Measurements from ENCODE around the gene FAM13A.

The FAM13A gene

GRCh38 chr4:88960576-88960975 lies 96.4 kb downstream of the FAM13A start:
- no peak overlapping the region for H3K4me3 ChIP-seq (ENCODE audit: insufficient read depth, low read length, poor library complexity, severe bottlenecking)
- H3K79me2 ChIP-seq (ENCODE audit: insufficient read depth, low read length) = no peaks in the 10 kb centered on the region
- H3K9me3 ChIP-seq (ENCODE audit: insufficient read depth, low read length) = no peaks in the 10 kb centered on the region
- H3K9ac ChIP-seq (ENCODE audit: low read length) = no peak overlapping the region
- no peaks in the 10 kb centered on the region for H4K20me1 ChIP-seq (ENCODE audit: low read depth, low read length)
- H2AFZ ChIP-seq (ENCODE audit: low read depth, low read length, severe bottlenecking) = no peak overlapping the region
- H3K9me2 ChIP-seq (replicated peaks; ENCODE audit: insufficient read depth, low read length) = no peaks in the 10 kb centered on the region
- no peak for TF ChIP-seq EZH2phosphoT487 (conservative IDR thresholded peaks at IDR 0.05; ENCODE audit: low read length)
- TF ChIP-seq CTCF (IDR thresholded peaks at IDR 0.05; ENCODE audit: insufficient read depth, low read length, poor library complexity, severe bottlenecking) = no peak
- no peak overlapping the region for H3K27ac ChIP-seq (ENCODE audit: low read depth, low read length)
- H3K4me2 ChIP-seq (ENCODE audit: low read depth, low read length, poor library complexity, severe bottlenecking) = no peak overlapping the region
- no peaks in the 10 kb centered on the region for H3F3A ChIP-seq (ENCODE audit: insufficient read depth)
- H3K36me3 ChIP-seq (ENCODE audit: low read length) = no peaks in the 10 kb centered on the region
- H3K27me3 ChIP-seq (ENCODE audit: low read length) = no peaks in the 10 kb centered on the region

GRCh38 chr4:88958080-88958479 lies 98.9 kb downstream of the FAM13A start:
- no peaks in the 10 kb centered on the region for H3K9me3 ChIP-seq (ENCODE audit: insufficient read depth, low read length)
- H3F3A ChIP-seq (ENCODE audit: insufficient read depth) = no peaks in the 10 kb centered on the region
- no peaks in the 10 kb centered on the region for H3K79me2 ChIP-seq (ENCODE audit: insufficient read depth, low read length)
- no peak overlapping the region for H3K9ac ChIP-seq (ENCODE audit: low read length)
- H3K27ac ChIP-seq (ENCODE audit: low read depth, low read length) = no peak overlapping the region
- no peaks in the 10 kb centered on the region for H3K9me2 ChIP-seq (replicated peaks; ENCODE audit: insufficient read depth, low read length)
- no peak overlapping the region for H2AFZ ChIP-seq (ENCODE audit: low read depth, low read length, severe bottlenecking)
- no peak overlapping the region for H3K4me2 ChIP-seq (ENCODE audit: low read depth, low read length, poor library complexity, severe bottlenecking)
- no peaks in the 10 kb centered on the region for H4K20me1 ChIP-seq (ENCODE audit: low read depth, low read length)
- H3K4me3 ChIP-seq (ENCODE audit: insufficient read depth, low read length, poor library complexity, severe bottlenecking) = no peak overlapping the region
- TF ChIP-seq EZH2phosphoT487 (conservative IDR thresholded peaks at IDR 0.05; ENCODE audit: low read length) (no peak), CTCF (IDR thresholded peaks at IDR 0.05; ENCODE audit: insufficient read depth, low read length, poor library complexity, severe bottlenecking) (no peak)
- no peaks in the 10 kb centered on the region for H3K36me3 ChIP-seq (ENCODE audit: low read length)
- no peaks in the 10 kb centered on the region for H3K27me3 ChIP-seq (ENCODE audit: low read length)

- H3K79me2 ChIP-seq (ENCODE audit: insufficient read depth, low read length) = no peaks in the 10 kb centered on the region
- H3K36me3 ChIP-seq (ENCODE audit: low read length) = no peaks in the 10 kb centered on the region
- no peaks in the 10 kb centered on the region for H4K20me1 ChIP-seq (ENCODE audit: low read depth, low read length)
- no peak overlapping the region for H2AFZ ChIP-seq (ENCODE audit: low read depth, low read length, severe bottlenecking)
- no peaks in the 10 kb centered on the region for H3K27me3 ChIP-seq (ENCODE audit: low read length)
- no peak for TF ChIP-seq CTCF (IDR thresholded peaks at IDR 0.05; ENCODE audit: insufficient read depth, low read length, poor library complexity, severe bottlenecking)
- no peak for TF ChIP-seq EZH2phosphoT487 (conservative IDR thresholded peaks at IDR 0.05; ENCODE audit: low read length)
- H3F3A ChIP-seq (ENCODE audit: insufficient read depth) = no peaks in the 10 kb centered on the region
- no peak overlapping the region for H3K4me3 ChIP-seq (ENCODE audit: insufficient read depth, low read length, poor library complexity, severe bottlenecking)
- H3K9me3 ChIP-seq (ENCODE audit: insufficient read depth, low read length) = no peaks in the 10 kb centered on the region
- H3K9ac ChIP-seq (ENCODE audit: low read length) = no peak overlapping the region
- H3K4me2 ChIP-seq (ENCODE audit: low read depth, low read length, poor library complexity, severe bottlenecking) = no peak overlapping the region
- no peak overlapping the region for H3K27ac ChIP-seq (ENCODE audit: low read depth, low read length)
- H3K9me2 ChIP-seq (replicated peaks; ENCODE audit: insufficient read depth, low read length) = no peaks in the 10 kb centered on the region
These were observed 99.4 kb downstream of the FAM13A start for GRCh38 chr4:88957570-88957969.
